ENCODE measurements around the gene PCNX3.

The PCNX3 gene

DNA sequence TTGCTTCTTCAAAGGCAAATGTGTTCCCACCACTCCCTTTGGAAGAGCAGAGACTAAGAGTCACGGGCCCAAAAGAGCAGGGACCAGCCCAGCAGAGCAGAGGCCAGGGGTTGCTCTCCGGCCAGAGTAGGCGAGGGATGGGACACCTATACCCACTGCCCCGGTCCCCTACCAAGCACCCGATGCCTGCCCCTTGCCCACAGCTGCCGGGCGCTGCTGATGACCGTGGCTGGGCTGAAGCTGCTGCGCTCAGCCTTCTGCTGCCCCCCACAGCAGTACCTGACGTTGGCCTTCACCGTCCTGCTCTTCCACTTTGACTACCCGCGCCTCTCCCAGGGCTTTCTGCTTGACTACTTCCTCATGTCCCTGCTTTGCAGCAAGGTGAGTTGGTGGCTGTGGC is 11.6 kb downstream of the PCNX3 start:
- peaks cover 58% of the 10 kb centered on the region for H3K36me3 ChIP-seq (ENCODE audit: low read depth)
- no peak overlapping the region for H3K4me3 ChIP-seq (ENCODE audit: severe bottlenecking)
- no peaks in the 10 kb centered on the region for H3K27me3 ChIP-seq (ENCODE audit: insufficient read depth, poor library complexity, severe bottlenecking)
- DNase-seq (ENCODE audit: low spot score) (no peak), ATAC-seq (ENCODE audit: low read depth) (no peak)
- H3K9me3 ChIP-seq (ENCODE audit: severe bottlenecking): no peaks in the 10 kb centered on the region
- H3K4me1 ChIP-seq (ENCODE audit: insufficient read depth, poor library complexity, severe bottlenecking): no peaks in the 10 kb centered on the region
- TF ChIP-seq, protein P1, sequence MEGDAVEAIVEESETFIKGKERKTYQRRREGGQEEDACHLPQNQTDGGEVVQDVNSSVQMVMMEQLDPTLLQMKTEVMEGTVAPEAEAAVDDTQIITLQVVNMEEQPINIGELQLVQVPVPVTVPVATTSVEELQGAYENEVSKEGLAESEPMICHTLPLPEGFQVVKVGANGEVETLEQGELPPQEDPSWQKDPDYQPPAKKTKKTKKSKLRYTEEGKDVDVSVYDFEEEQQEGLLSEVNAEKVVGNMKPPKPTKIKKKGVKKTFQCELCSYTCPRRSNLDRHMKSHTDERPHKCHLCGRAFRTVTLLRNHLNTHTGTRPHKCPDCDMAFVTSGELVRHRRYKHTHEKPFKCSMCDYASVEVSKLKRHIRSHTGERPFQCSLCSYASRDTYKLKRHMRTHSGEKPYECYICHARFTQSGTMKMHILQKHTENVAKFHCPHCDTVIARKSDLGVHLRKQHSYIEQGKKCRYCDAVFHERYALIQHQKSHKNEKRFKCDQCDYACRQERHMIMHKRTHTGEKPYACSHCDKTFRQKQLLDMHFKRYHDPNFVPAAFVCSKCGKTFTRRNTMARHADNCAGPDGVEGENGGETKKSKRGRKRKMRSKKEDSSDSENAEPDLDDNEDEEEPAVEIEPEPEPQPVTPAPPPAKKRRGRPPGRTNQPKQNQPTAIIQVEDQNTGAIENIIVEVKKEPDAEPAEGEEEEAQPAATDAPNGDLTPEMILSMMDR (IDR thresholded peaks at IDR 0.05; ENCODE audit: poor library complexity, severe bottlenecking): no peak
- no peak overlapping the region for H3K27ac ChIP-seq (ENCODE audit: poor library complexity, severe bottlenecking)

DNA sequence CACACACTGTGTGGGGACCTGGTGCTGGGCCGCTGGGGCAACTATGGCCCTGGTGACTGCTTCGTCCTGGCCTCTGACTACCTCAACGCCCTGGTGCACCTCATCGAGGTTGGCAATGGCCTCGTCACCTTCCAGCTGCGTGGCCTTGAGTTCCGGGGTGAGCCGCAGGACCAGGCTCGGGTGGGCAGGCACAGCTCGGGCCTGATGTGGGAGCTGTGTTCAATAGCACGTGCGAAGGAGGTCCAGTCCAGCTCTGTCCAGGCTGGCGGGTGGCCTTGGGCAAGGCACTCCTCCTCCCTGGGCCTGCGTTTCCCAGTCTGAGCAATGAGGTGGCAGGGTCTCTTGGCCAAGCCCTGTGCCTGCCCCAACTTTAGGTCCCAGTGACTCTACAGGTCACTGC is 14.0 kb downstream of the PCNX3 start:
- DNase-seq (ENCODE audit: low spot score) (no peak), ATAC-seq (ENCODE audit: low read depth) (no peak)
- Histone ChIP-seq H3K27me3 (ENCODE audit: insufficient read depth, poor library complexity, severe bottlenecking) (no peaks in the 10 kb centered on the region), H3K36me3 (ENCODE audit: low read depth) (peaks cover 46% of the 10 kb centered on the region), H3K27ac (ENCODE audit: poor library complexity, severe bottlenecking) (no peak overlapping the region), H3K9me3 (ENCODE audit: severe bottlenecking) (no peaks in the 10 kb centered on the region), H3K4me1 (ENCODE audit: insufficient read depth, poor library complexity, severe bottlenecking) (no peaks in the 10 kb centered on the region), H3K4me3 (ENCODE audit: severe bottlenecking) (no peak overlapping the region)
- TF ChIP-seq, protein P1 (IDR thresholded peaks at IDR 0.05; ENCODE audit: poor library complexity, severe bottlenecking): no peak

DNA sequence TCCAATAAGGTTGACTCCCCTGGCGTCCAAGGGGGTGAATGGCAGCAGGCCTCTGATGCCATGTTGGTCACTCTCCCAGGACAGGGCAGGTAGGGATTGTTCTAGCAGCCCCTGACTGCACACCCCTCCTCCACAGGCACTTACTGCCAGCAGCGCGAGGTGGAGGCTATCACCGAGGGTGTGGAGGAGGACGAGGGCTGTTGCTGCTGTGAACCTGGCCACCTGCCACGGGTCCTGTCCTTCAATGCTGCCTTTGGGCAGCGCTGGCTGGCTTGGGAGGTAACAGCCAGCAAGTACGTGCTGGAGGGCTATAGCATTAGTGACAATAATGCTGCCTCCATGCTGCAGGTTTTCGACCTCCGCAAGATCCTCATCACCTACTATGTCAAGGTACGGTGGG is 14.6 kb downstream of the PCNX3 start:
- H3K4me3 ChIP-seq (ENCODE audit: severe bottlenecking): no peak overlapping the region
- H3K27me3 ChIP-seq (ENCODE audit: insufficient read depth, poor library complexity, severe bottlenecking): no peaks in the 10 kb centered on the region
- H3K36me3 ChIP-seq (ENCODE audit: low read depth): peaks cover 46% of the 10 kb centered on the region
- H3K9me3 ChIP-seq (ENCODE audit: severe bottlenecking): no peaks in the 10 kb centered on the region
- no peaks in the 10 kb centered on the region for H3K4me1 ChIP-seq (ENCODE audit: insufficient read depth, poor library complexity, severe bottlenecking)
- TF ChIP-seq, protein P1 (IDR thresholded peaks at IDR 0.05; ENCODE audit: poor library complexity, severe bottlenecking): no peak
- DNase-seq (ENCODE audit: low spot score) (no peak), ATAC-seq (ENCODE audit: low read depth) (no peak)
- no peak overlapping the region for H3K27ac ChIP-seq (ENCODE audit: poor library complexity, severe bottlenecking)

DNA sequence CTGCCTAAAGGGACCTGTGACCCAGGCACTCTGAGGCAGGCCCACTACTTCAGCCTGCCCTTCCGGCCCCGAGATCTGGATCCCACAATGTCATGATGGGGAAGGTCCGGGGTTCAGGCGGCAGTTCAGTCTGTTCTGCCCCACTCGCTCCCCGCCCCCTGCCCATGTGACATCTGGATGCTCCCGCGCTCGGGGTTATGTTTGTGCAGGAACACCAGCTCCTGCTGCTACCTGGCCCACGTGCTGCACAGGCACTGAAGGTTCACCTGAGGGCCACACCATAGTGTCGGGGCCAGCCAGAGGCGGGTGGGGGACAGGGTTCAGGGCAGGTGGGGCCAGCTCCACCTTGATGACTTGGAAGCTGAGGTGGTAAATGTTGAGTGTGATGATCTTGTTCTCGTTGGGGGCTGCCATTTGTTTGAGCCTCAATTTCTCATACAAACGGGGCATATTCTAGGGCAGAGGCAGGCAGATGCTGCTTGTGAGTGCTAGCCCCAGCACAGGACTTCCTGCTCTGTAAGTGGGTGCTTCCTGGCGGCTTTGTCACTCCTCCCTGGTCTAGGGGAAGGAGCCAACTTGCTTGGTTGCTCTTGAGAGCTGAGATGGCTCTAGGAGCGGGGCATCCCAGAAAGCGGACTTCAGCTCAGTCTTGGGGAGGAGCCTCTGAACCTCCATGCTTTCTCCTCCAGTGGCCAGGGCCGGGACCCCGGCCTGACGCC is 18.0 kb downstream of the PCNX3 start:
- ATAC-seq (ENCODE audit: low read depth): no peak
- H3K36me3 ChIP-seq (ENCODE audit: low read depth): peaks cover 35% of the 10 kb centered on the region
- H3K4me3 ChIP-seq (ENCODE audit: severe bottlenecking): no peak overlapping the region
- TF ChIP-seq, protein P1 (IDR thresholded peaks at IDR 0.05; ENCODE audit: poor library complexity, severe bottlenecking): no peak
- no peak overlapping the region for H3K27ac ChIP-seq (ENCODE audit: poor library complexity, severe bottlenecking)
- H3K27me3 ChIP-seq (ENCODE audit: insufficient read depth, poor library complexity, severe bottlenecking): no peaks in the 10 kb centered on the region
- H3K9me3 ChIP-seq (ENCODE audit: severe bottlenecking): no peaks in the 10 kb centered on the region
- H3K4me1 ChIP-seq (ENCODE audit: insufficient read depth, poor library complexity, severe bottlenecking): no peaks in the 10 kb centered on the region
- no peak for DNase-seq (ENCODE audit: low spot score)

DNA sequence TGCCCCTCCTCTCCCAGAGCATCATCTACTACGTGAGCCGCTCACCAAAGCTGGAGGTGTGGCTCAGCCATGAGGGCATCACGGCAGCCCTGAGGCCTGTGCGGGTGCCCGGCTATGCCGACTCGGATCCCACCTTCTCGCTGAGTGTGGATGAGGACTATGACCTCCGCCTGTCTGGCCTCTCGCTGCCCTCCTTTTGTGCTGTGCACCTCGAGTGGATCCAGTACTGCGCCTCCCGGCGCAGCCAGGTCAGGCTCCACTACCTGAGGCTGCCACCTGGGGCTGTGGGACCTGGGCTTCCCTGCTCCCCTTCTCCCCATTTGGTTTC is 18.5 kb downstream of the PCNX3 start:
- no peak overlapping the region for H3K4me3 ChIP-seq (ENCODE audit: severe bottlenecking)
- no peak overlapping the region for H3K27ac ChIP-seq (ENCODE audit: poor library complexity, severe bottlenecking)
- DNase-seq (ENCODE audit: low spot score) (no peak), ATAC-seq (ENCODE audit: low read depth) (no peak)
- TF ChIP-seq, protein P1 (IDR thresholded peaks at IDR 0.05; ENCODE audit: poor library complexity, severe bottlenecking): no peak
- H3K4me1 ChIP-seq (ENCODE audit: insufficient read depth, poor library complexity, severe bottlenecking): no peaks in the 10 kb centered on the region
- no peaks in the 10 kb centered on the region for H3K27me3 ChIP-seq (ENCODE audit: insufficient read depth, poor library complexity, severe bottlenecking)
- peaks cover 31% of the 10 kb centered on the region for H3K36me3 ChIP-seq (ENCODE audit: low read depth)
- H3K9me3 ChIP-seq (ENCODE audit: severe bottlenecking): no peaks in the 10 kb centered on the region

Measured in RWPE2 (cell line).